Right lobe of liver (tissue), 6 donors: Measurements from ENCODE around the gene HSD17B3. TPM values are rescaled to one million over a fixed set of nuclear protein-coding genes. Genes with fewer than 3 reads are reported as not detected.

Source experiments
- ATAC-seq, 4 donors: fragments of 200-7000 bp; cut with Tn5 transposase; one replicate each; pipeline ENCODE4 v1.9.1; 2020; ENCODE audit warnings: mild to moderate bottlenecking in 4 of 4, moderate library complexity in 4 of 4
- DNase-seq, 3 donors: peaks; one replicate each; pipeline ENCODE4 v3.0.0-alpha.2; 2020
- H3K27ac ChIP-seq, 3 donors: fragments of 200-600 bp; one replicate each; pipeline ENCODE4 v1.8.0; 2022
- H3K27me3 ChIP-seq, 2 donors: fragments of 200-600 bp; one replicate each; pipeline ENCODE4 v1.8.0; 2022
- H3K36me3 ChIP-seq, 4 donors: fragments of 200-600 bp; sonication (generic) in 1 of 4; one replicate each; pipeline versions ENCODE4 v1.5.1 to v1.8.0; 2017 to 2022; ENCODE audit warnings: control low read depth in 1 of 4
- H3K4me1 ChIP-seq, 4 donors: fragments of 200-600 bp; sonication (generic) in 1 of 4; one replicate each; pipeline versions ENCODE4 v1.5.1 to v1.8.0; 2017 to 2022; ENCODE audit warnings: control low read depth in 1 of 4
- H3K4me3 ChIP-seq, 3 donors: fragments of 200-600 bp; one replicate each; pipeline ENCODE4 v1.8.0; 2022
- H3K9me3 ChIP-seq, 4 donors: fragments of 200-600 bp; sonication (generic) in 1 of 4; one replicate each; pipeline versions ENCODE4 v1.5.1 to v1.8.0; 2017 to 2022; ENCODE audit warnings: control low read depth in 1 of 4
- POLR2A ChIP-seq: fragments of 450-650 bp; IDR thresholded peaks from one replicate; pipeline ENCODE4 v1.6.1; 2017; ENCODE audit warnings: antibody characterized with exemption, mild to moderate bottlenecking
- WGBS: methylation state at CpG from one replicate; pipeline ENCODE4 v1.1.6; 2018; ENCODE audit warnings: low coverage, low lambda C conversion rate; ENCODE audit not compliant: insufficient coverage; ENCODE audit errors: missing lambda C conversion rate; 5-methylcytosine and 5-hydroxymethylcytosine counted together
- intact Hi-C, 2 donors: fragments of 100-400 bp; cut with DNase I; formaldehyde crosslinking; loops; one replicate each; pipeline versions ENCODE4 v1.11.2 to v1.14.1; 2022
- total RNA-seq, 6 experiments: library from RNA; depleted of rRNA in 2 of 6; stranded (reverse); fragments of >200 nt in 2 of 6; fragmentation: NEBNext Ultra II Directional in 3 of 6; extraction: Animal tissue kit (Norgen Biotek cat#: 25700) in 3 of 6; gene quantifications; one replicate each; pipeline versions ENCODE4 v1.1.0 to v1.2.4, GENCODE V29; 2016 to 2023
- TF ChIP-seq, protein P1 (sequence below), 4 donors: fragments of 200-600 bp in 3 of 4; fragments of 450-650 bp in 1 of 4; IDR thresholded peaks; one replicate each; pipeline versions ENCODE4 v1.5.1 to v1.8.0; 2016 to 2022; ENCODE audit warnings: antibody characterized with exemption in 4 of 4, mild to moderate bottlenecking in 2 of 4
- donor health status: DM: no; HTN: yes; CAD: no.
- donor health status: DM: no; HTN: no; CAD: no.
- donor health status: DM: no; HTN: no; CAD: no.
- donor health status: DM: no; HTN: yes; CAD: no.
- donor health status: DM: no; HTN: yes; CAD: no.

Gene HSD17B3
- total RNA-seq, 6 experiments from 2014 or later: 1.8 to 4.4 (median 3.1) TPM; not detected in 2

DNA sequence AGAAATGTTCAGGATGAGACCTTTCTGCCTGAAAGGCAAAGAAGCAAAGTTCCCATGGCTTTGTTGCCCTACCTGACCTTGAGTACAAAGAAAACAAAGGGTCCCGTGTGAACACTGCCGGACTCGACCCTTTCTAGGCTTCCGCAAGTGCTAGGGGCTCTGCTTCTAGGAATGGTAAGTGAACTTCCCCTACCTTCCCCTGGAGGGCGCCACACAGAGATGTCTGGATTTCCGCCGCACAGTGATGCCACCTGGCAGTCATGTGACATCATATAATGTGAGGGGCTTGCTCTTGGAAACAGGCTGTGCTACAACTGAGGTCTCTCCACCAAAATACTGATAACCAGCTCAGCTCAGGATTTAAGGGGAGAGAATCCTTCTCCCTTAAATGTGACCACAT, 56.6 kb downstream of the HSD17B3 start:
- WGBS: no CpG with 5 or more reads among the region's 7 CpGs
- ATAC-seq (no peak), DNase-seq (no peak)
- no peak for TF ChIP-seq POLR2A
- TF ChIP-seq, protein P1, sequence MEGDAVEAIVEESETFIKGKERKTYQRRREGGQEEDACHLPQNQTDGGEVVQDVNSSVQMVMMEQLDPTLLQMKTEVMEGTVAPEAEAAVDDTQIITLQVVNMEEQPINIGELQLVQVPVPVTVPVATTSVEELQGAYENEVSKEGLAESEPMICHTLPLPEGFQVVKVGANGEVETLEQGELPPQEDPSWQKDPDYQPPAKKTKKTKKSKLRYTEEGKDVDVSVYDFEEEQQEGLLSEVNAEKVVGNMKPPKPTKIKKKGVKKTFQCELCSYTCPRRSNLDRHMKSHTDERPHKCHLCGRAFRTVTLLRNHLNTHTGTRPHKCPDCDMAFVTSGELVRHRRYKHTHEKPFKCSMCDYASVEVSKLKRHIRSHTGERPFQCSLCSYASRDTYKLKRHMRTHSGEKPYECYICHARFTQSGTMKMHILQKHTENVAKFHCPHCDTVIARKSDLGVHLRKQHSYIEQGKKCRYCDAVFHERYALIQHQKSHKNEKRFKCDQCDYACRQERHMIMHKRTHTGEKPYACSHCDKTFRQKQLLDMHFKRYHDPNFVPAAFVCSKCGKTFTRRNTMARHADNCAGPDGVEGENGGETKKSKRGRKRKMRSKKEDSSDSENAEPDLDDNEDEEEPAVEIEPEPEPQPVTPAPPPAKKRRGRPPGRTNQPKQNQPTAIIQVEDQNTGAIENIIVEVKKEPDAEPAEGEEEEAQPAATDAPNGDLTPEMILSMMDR (IDR thresholded peaks at IDR 0.05): no peak
- Histone ChIP-seq H3K9me3 (no peaks in the 10 kb centered on the region), H3K4me1 (no peaks in the 10 kb centered on the region), H3K4me3 (no peak overlapping the region), H3K36me3 (no peaks in the 10 kb centered on the region), H3K27ac (no peak overlapping the region), H3K27me3 (no peaks in the 10 kb centered on the region)
- intact Hi-C loops: loop anchor here (10.0 kb wide), 1 partner anchor 69 kb away; no protein-coding TSS in a partner anchor

DNA sequence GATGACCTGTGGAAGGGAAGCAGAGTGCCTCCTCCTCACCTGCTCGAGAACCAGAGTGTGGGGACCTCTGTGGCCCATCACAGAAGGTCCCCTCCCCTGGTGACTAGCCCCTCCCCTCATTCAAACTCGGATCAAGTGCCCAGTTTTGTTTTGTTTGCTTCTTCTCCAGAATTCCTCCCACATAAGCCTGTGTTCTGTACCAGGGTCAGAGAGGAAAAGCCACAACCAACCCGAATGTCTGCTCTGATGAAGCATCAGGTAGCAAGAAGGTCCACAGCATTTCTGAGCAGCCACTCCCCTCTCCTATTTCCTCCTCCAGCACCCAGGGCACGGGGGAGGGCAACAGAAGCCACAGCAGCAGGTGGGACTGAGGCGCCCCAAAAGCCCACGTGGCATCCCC, 58.2 kb downstream of the HSD17B3 start:
- Histone ChIP-seq H3K9me3 (no peaks in the 10 kb centered on the region), H3K4me1 (no peaks in the 10 kb centered on the region), H3K27me3 (no peaks in the 10 kb centered on the region), H3K27ac (no peak overlapping the region), H3K4me3 (no peak overlapping the region), H3K36me3 (no peaks in the 10 kb centered on the region)
- no peak for ATAC-seq
- intact Hi-C loops: loop anchor here (10.0 kb wide), 1 partner anchor 71 kb away; no protein-coding TSS in a partner anchor
- no peak for DNase-seq
- TF ChIP-seq, protein P1 (IDR thresholded peaks at IDR 0.05): no peak
- TF ChIP-seq POLR2A: no peak
- WGBS: 59% methylated on average over 3 of the region's 6 CpGs

DNA sequence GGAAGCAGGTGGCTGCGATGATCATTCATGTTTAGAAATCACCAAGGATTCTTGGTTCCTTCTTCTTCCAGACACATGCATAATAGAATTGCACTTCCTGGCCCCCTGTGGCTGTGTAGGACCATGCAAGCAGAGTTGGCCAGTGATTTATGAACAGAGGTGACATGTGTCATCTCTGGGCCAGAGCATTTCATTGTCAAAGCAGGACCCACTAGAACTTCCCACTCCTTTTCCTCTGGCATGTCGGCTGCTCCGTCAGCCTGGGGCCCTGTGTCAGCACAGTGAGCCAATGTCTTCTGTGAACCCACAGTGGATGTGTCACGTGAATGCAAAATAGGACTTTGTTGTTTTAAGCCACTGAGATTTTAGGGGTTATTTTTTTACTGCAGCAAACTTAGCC, 59.2 kb downstream of the HSD17B3 start:
- Histone ChIP-seq H3K36me3 (no peaks in the 10 kb centered on the region), H3K27me3 (no peaks in the 10 kb centered on the region), H3K27ac (no peak overlapping the region), H3K4me1 (no peaks in the 10 kb centered on the region), H3K4me3 (no peak overlapping the region), H3K9me3 (no peaks in the 10 kb centered on the region)
- intact Hi-C loops: loop anchor here (10.0 kb wide), 1 partner anchor 72 kb away; no protein-coding TSS in a partner anchor
- ATAC-seq (no peak), DNase-seq (no peak)
- no peak for TF ChIP-seq POLR2A
- TF ChIP-seq, protein P1 (IDR thresholded peaks at IDR 0.05): no peak
- WGBS: 74% methylated on average over 4 of the region's 4 CpGs

DNA sequence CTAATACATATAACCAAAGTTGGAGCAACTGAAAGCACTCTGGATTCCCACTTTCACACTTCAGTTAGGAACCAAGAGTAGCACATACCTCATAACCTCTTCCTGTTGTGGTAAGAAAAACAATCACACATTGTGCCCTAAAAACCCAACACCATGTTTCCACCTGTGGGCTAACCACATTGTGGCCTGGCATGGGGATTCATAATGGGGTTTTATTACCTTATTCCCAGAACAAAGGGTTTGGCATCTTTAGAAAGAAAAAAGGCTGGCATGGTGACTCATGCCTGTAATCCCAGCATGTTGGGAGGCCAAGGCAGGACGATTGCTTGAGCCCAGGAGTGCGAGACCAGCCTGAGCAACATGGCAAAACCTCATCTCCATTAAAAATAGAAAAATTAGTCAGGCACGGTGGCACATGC, 60.6 kb downstream of the HSD17B3 start:
- Histone ChIP-seq H3K27ac (no peak overlapping the region), H3K4me3 (no peak overlapping the region), H3K4me1 (no peaks in the 10 kb centered on the region), H3K9me3 (no peaks in the 10 kb centered on the region), H3K36me3 (no peaks in the 10 kb centered on the region), H3K27me3 (no peaks in the 10 kb centered on the region)
- DNase-seq (no peak), ATAC-seq (no peak)
- intact Hi-C loops: loop anchor here (10.0 kb wide), 1 partner anchor 73 kb away; no protein-coding TSS in a partner anchor
- 37% methylated on average over 2 of the region's 3 CpGs for WGBS
- TF ChIP-seq POLR2A: no peak
- TF ChIP-seq, protein P1 (IDR thresholded peaks at IDR 0.05): no peak
